ENCODE measurements around the gene E2F4. TPM values are rescaled to one million over a fixed set of nuclear protein-coding genes. Genes with fewer than 3 reads are reported as not detected.

Gene E2F4
- total and polyA plus RNA-seq, 10 of the 15 experiments (the other 5 are each of a cell fraction or from before 2014, with no cell fraction given) = 11.7 to 132 (median 95.9) TPM

- TF ChIP-seq ZBTB11 (CRISPR knock-in tag; IDR thresholded peaks at IDR 0.05) (no peak), GATAD2B (conservative IDR thresholded peaks at IDR 0.05; ENCODE audit: low read depth) (no peak; the same call in 1 of the 2 replicates)
Measured at GRCh38 chr16:67177743-67178699, 13.9 kb upstream of the E2F4 start (continued).

DNA sequence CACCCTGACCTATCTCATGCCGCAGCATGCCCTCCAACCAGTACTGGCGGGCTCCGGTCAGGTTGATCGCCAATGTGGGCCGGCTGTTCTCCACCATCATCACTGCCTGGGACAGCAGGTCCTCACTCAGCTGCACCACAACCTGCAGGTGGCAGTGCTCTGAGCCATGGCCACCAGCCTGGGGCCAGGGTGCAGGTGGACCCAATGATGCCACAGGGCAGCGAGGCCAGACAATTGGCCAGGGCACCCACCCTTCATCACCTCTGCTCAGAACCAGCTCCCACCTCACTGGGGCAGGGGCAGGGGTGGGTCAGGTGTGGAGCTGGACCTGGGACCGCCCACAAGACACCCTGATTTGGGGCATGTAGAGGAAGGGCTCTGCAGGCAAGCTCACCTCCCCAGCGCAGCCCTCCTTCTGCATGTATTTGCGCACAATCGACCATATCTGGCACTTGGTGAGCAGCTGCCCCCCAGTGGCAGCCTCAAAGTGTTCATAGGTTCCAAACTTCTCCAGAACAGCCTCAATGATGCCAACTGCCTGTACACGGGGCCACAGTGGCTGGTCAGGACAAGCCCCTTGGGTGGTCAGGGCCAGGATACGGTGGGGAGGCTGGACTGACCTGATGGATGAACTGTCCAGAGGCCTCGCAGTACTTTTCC, 12.4 kb upstream of the E2F4 start:
- ATAC-seq (no peak), DNase-seq (ENCODE audit: low read depth, low spot score) (no peak), FAIRE-seq (no peak)
- H2AFZ ChIP-seq (ENCODE audit: control insufficient read depth, low read depth, low read length) = no peak overlapping the region
- H3K79me2 ChIP-seq (ENCODE audit: control insufficient read depth, insufficient read depth, low read length) = peaks cover 5% of the 10 kb centered on the region
- RAD21 ChIA-PET (ENCODE audit: unreplicated experiment) = interaction anchor here (0.6 to 1.1 kb wide), 4 partner anchors 8 to 82 kb away, joined by 4 to 7 read pairs (median 4); no protein-coding TSS in a partner anchor
- CTCF ChIA-PET = interaction anchor here (0.6 to 1.7 kb wide), 10 partner anchors 9 to 200 kb away, joined by 3 to 8 read pairs (median 4); partner anchors contain the start of genes FBXL8, NOL3 and TRADD
- H3K4me2 ChIP-seq (ENCODE audit: control insufficient read depth, insufficient read depth) = no peak overlapping the region
- POLR2A ChIA-PET = no interaction called here
- no peaks in the 10 kb centered on the region; the same call in 1 of the 2 replicates for H4K20me1 ChIP-seq (ENCODE audit: control insufficient read depth, insufficient read depth)
- no peaks in the 10 kb centered on the region for H3K36me3 ChIP-seq (ENCODE audit: control insufficient read depth in 2 of 2, insufficient read depth in 2 of 2, low read length in 1 of 2)
- SMC1A ChIA-PET (ENCODE audit: uncharacterized antibody, unreplicated experiment) = interaction anchor here (0.7 to 1.1 kb wide), 2 partner anchors 17 to 19 kb away, joined by 3 read pairs; no protein-coding TSS in a partner anchor
- no TSS peak for BruUV-seq (replicated peaks)
- H3K4me3 ChIP-seq = no peak overlapping the region
- H3K9ac ChIP-seq (ENCODE audit: control insufficient read depth, insufficient read depth, low read length) = no peak overlapping the region
- H3K9me3 ChIP-seq (replicated peaks; ENCODE audit: control insufficient read depth, insufficient read depth, low read length) = no peaks in the 10 kb centered on the region
- peaks cover 17% of the 10 kb centered on the region for H3K4me1 ChIP-seq (ENCODE audit: control insufficient read depth, insufficient read depth, low read length)
- intact Hi-C loops (cut with micrococcal nuclease; ENCODE audit: unreplicated experiment) (no loop called here), in situ Hi-C loops (cut with MboI) (no loop called here)
- no peaks in the 10 kb centered on the region for H3K27me3 ChIP-seq (replicated peaks in 1 of 2; ENCODE audit: control insufficient read depth in 2 of 2, insufficient read depth in 2 of 2, low read length in 1 of 2)
- WGBS (ENCODE audit: insufficient coverage, insufficient replicate concordance, low lambda C conversion rate, missing lambda C conversion rate) = 83% methylated on average over 12 of the region's 13 CpGs
- H3K27ac ChIP-seq (ENCODE audit: control insufficient read depth, insufficient read depth) = no peak overlapping the region
- 0 out of 2 replicates have a peak, but pooled peaks have one; percentile 20 for TF ChIP-seq RAD21 (IDR thresholded peaks at IDR 0.05; ENCODE audit: insufficient read depth, low read depth, low read length)
- TF ChIP-seq, protein P1, sequence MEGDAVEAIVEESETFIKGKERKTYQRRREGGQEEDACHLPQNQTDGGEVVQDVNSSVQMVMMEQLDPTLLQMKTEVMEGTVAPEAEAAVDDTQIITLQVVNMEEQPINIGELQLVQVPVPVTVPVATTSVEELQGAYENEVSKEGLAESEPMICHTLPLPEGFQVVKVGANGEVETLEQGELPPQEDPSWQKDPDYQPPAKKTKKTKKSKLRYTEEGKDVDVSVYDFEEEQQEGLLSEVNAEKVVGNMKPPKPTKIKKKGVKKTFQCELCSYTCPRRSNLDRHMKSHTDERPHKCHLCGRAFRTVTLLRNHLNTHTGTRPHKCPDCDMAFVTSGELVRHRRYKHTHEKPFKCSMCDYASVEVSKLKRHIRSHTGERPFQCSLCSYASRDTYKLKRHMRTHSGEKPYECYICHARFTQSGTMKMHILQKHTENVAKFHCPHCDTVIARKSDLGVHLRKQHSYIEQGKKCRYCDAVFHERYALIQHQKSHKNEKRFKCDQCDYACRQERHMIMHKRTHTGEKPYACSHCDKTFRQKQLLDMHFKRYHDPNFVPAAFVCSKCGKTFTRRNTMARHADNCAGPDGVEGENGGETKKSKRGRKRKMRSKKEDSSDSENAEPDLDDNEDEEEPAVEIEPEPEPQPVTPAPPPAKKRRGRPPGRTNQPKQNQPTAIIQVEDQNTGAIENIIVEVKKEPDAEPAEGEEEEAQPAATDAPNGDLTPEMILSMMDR (IDR thresholded peaks at IDR 0.05 in 2 of 3, conservative IDR thresholded peaks at IDR 0.05 in 1 of 3; ENCODE audit: control insufficient read depth in 2 of 3, extremely low read depth in 1 of 3, insufficient read depth in 1 of 3, low read depth in 3 of 3, low read length in 3 of 3) = peak; percentile 24 to 49 (median 44); a peak in 4 of 6 replicates
- peak; percentile 21; the same call in 1 of the 2 replicates for TF ChIP-seq SMC3 (IDR thresholded peaks at IDR 0.05; ENCODE audit: borderline replicate concordance, low read length)
- no peak for TF ChIP-seq MTA2 (IDR thresholded peaks at IDR 0.05; ENCODE audit: low read depth)
